Liver (tissue), 9 donors: ENCODE results near the gene RECQL. TPM values are rescaled to one million over a fixed set of nuclear protein-coding genes. Genes with fewer than 3 reads are reported as not detected.

Source experiments
- DNase-seq: peaks from one replicate; pipeline ENCODE4 v3.0.0-alpha.2; 2017; ENCODE audit warnings: low spot score
- H3K27ac ChIP-seq, 2 donors: one replicate each; pipeline ENCODE4 v1.7.0; 2013; ENCODE audit warnings: inconsistent platforms in 2 of 2, low read length in 2 of 2, control low read depth in 1 of 2, low read depth in 1 of 2, mild to moderate bottlenecking in 1 of 2
- H3K27me3 ChIP-seq, 4 donors: one replicate each; pipeline versions ENCODE4 v1.6.1 to v1.7.0; 2013; ENCODE audit warnings: low read length in 3 of 4, inconsistent platforms in 1 of 4, mild to moderate bottlenecking in 1 of 4, moderate library complexity in 1 of 4; ENCODE audit not compliant: control insufficient read depth in 4 of 4, insufficient read depth in 4 of 4
- H3K36me3 ChIP-seq, 4 donors: one replicate each; pipeline versions ENCODE4 v1.6.1 to v1.7.0; 2013; ENCODE audit warnings: low read length in 3 of 4, mild to moderate bottlenecking in 3 of 4, low read depth in 1 of 4, moderate library complexity in 1 of 4; ENCODE audit not compliant: control insufficient read depth in 4 of 4, insufficient read depth in 3 of 4
- H3K4me1 ChIP-seq, 4 donors: one replicate each; pipeline versions ENCODE4 v1.6.1 to v1.7.0; 2013; ENCODE audit warnings: low read length in 3 of 4, mild to moderate bottlenecking in 3 of 4, moderate library complexity in 1 of 4; ENCODE audit not compliant: control insufficient read depth in 4 of 4, insufficient read depth in 4 of 4
- H3K4me3 ChIP-seq, 3 donors: one replicate each; pipeline versions ENCODE4 v1.6.1 to v1.7.0; 2013; ENCODE audit warnings: low read length in 3 of 3, control low read depth in 1 of 3, low read depth in 1 of 3, mild to moderate bottlenecking in 1 of 3
- H3K9ac ChIP-seq, 2 donors: one replicate each; pipeline ENCODE4 v1.7.0; 2013; ENCODE audit warnings: low read length in 2 of 2, mild to moderate bottlenecking in 2 of 2, moderate library complexity in 2 of 2, control low read depth in 1 of 2, low read depth in 1 of 2
- H3K9me3 ChIP-seq, 4 donors: one replicate each; pipeline versions ENCODE4 v1.6.1 to v1.7.0; 2013; ENCODE audit warnings: low read length in 3 of 4; ENCODE audit not compliant: control insufficient read depth in 4 of 4
- FOXA1 ChIP-seq: IDR thresholded peaks from 2 replicates; pipeline ENCODE4 v1.6.1; 2016; ENCODE audit warnings: antibody characterized with exemption
- FOXA2 ChIP-seq: IDR thresholded peaks from 2 replicates; pipeline ENCODE4 v1.6.1; 2016; ENCODE audit warnings: antibody characterized with exemption
- GABPA ChIP-seq, 2 donors: IDR thresholded peaks in 1 of 2; conservative IDR thresholded peaks in 1 of 2; 2 replicates each; pipeline ENCODE4 v1.6.1; 2016; ENCODE audit warnings: antibody characterized with exemption in 2 of 2, mild to moderate bottlenecking in 1 of 2, moderate library complexity in 1 of 2
- HNF4A ChIP-seq, 2 donors: conservative IDR thresholded peaks; 2 replicates each; pipeline ENCODE4 v1.6.1; 2016; ENCODE audit warnings: antibody characterized with exemption in 2 of 2, mild to moderate bottlenecking in 2 of 2
- HNF4G ChIP-seq: IDR thresholded peaks from 2 replicates; pipeline ENCODE4 v1.6.1; 2016; ENCODE audit warnings: antibody characterized with exemption
- JUND ChIP-seq, 2 donors: IDR thresholded peaks; 2 replicates each; pipeline ENCODE4 v1.6.1; 2016; ENCODE audit warnings: antibody characterized with exemption in 2 of 2
- NR2F2 ChIP-seq: IDR thresholded peaks from 2 replicates; pipeline ENCODE4 v1.6.1; 2016; ENCODE audit warnings: antibody characterized with exemption
- RAD21 ChIP-seq, 2 donors: IDR thresholded peaks; 2 replicates each; pipeline ENCODE4 v1.6.1; 2016; ENCODE audit warnings: antibody characterized with exemption in 2 of 2, mild to moderate bottlenecking in 2 of 2
- RXRA ChIP-seq, 2 donors: IDR thresholded peaks; 2 replicates each; pipeline ENCODE4 v1.6.1; 2017 to 2018; ENCODE audit warnings: antibody characterized with exemption in 2 of 2, mild to moderate bottlenecking in 1 of 2
- SP1 ChIP-seq: IDR thresholded peaks from 2 replicates; pipeline ENCODE4 v1.6.1; 2018; ENCODE audit warnings: antibody characterized with exemption, mild to moderate bottlenecking
- TAF1 ChIP-seq: conservative IDR thresholded peaks from 2 replicates; pipeline ENCODE4 v1.6.1; 2016; ENCODE audit warnings: antibody characterized with exemption, mild to moderate bottlenecking
- YY1 ChIP-seq: IDR thresholded peaks from 2 replicates; pipeline ENCODE4 v1.6.1; 2016; ENCODE audit warnings: antibody characterized with exemption, mild to moderate bottlenecking
- WGBS: extraction: QIAGEN DNeasy Blood & Tissue Kit; methylation state at CpG from one replicate; pipeline ENCODE4 v1.1.7; 2013; 5-methylcytosine and 5-hydroxymethylcytosine counted together
- polyA plus RNA-seq, 2 donors: library from polyadenylated mRNA; stranded (reverse) in 1 of 2; unstranded in 1 of 2; fragments of 200-250 nt in 1 of 2; fragments of >200 nt in 1 of 2; fragmentation: Nextera tagmentation in 1 of 2; extraction: Ambion mirVana in 1 of 2; gene quantifications; one replicate each; pipeline versions ENCODE4 v1.2.1 to v1.2.3, GENCODE V29; 2013 to 2015
- total RNA-seq, 2 donors: library from RNA; depleted of rRNA; stranded (reverse); fragments of >200 nt; gene quantifications; one replicate each; pipeline ENCODE4 v1.2.3, GENCODE V29; 2014
- TF ChIP-seq, protein P1 (sequence below): IDR thresholded peaks from 2 replicates; pipeline ENCODE4 v1.6.1; 2016; ENCODE audit warnings: antibody characterized with exemption, mild to moderate bottlenecking
- TF ChIP-seq, protein P2 (sequence below): IDR thresholded peaks from 2 replicates; pipeline ENCODE4 v1.6.1; 2016; ENCODE audit warnings: antibody characterized with exemption
- TF ChIP-seq, protein P3 (sequence below): fragments of 150-350 bp; IDR thresholded peaks from 2 replicates; pipeline ENCODE4 v1.5.1; 2017; ENCODE audit warnings: improper control_type of control experiment, low read depth, low read length; ENCODE audit not compliant: missing input control
- TF ChIP-seq, protein P4 (sequence below): IDR thresholded peaks from 2 replicates; pipeline ENCODE4 v1.6.1; 2016; ENCODE audit warnings: antibody characterized with exemption
- TF ChIP-seq, protein P5 (sequence below): IDR thresholded peaks from 2 replicates; pipeline ENCODE4 v1.6.1; 2016; ENCODE audit warnings: antibody characterized with exemption
- donor health status: healthy.
- donor health status: healthy.
- donor health status: healthy.
- donor health status: healthy.
- donor health status: healthy.

The RECQL gene
- total and polyA plus RNA-seq, 4 donors: 5.8 to 20.1 (median 12.0) TPM

DNA sequence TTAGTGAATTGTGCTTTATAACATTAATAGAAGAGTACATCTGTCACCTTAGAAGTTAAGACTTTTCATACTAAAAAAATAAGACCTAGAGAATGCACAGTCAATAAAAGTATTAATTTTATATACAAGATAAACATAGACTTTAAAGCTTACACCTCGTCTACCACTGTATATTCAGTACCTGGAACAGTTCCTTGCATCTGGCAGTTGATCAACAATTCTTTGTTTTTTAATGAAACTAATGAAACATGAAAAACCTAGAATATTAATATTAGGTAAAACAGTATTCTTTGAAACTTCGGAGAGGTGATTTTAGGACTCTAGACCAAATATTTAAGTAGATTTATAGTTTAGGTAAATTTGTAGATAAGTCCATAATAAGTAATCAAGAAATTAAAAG, 4.5 kb upstream of the RECQL start (continued):
- TF ChIP-seq, protein P1, sequence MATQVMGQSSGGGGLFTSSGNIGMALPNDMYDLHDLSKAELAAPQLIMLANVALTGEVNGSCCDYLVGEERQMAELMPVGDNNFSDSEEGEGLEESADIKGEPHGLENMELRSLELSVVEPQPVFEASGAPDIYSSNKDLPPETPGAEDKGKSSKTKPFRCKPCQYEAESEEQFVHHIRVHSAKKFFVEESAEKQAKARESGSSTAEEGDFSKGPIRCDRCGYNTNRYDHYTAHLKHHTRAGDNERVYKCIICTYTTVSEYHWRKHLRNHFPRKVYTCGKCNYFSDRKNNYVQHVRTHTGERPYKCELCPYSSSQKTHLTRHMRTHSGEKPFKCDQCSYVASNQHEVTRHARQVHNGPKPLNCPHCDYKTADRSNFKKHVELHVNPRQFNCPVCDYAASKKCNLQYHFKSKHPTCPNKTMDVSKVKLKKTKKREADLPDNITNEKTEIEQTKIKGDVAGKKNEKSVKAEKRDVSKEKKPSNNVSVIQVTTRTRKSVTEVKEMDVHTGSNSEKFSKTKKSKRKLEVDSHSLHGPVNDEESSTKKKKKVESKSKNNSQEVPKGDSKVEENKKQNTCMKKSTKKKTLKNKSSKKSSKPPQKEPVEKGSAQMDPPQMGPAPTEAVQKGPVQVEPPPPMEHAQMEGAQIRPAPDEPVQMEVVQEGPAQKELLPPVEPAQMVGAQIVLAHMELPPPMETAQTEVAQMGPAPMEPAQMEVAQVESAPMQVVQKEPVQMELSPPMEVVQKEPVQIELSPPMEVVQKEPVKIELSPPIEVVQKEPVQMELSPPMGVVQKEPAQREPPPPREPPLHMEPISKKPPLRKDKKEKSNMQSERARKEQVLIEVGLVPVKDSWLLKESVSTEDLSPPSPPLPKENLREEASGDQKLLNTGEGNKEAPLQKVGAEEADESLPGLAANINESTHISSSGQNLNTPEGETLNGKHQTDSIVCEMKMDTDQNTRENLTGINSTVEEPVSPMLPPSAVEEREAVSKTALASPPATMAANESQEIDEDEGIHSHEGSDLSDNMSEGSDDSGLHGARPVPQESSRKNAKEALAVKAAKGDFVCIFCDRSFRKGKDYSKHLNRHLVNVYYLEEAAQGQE: no peak
- TF ChIP-seq FOXA1 (no peak), YY1 (no peak), FOXA2 (no peak), RXRA (IDR thresholded peaks at IDR 0.05) (no peak), TAF1 (no peak), SP1 (no peak), JUND (IDR thresholded peaks at IDR 0.05) (no peak), HNF4A (conservative IDR thresholded peaks at IDR 0.05) (no peak), NR2F2 (no peak), HNF4G (no peak)
- TF ChIP-seq, protein P2, sequence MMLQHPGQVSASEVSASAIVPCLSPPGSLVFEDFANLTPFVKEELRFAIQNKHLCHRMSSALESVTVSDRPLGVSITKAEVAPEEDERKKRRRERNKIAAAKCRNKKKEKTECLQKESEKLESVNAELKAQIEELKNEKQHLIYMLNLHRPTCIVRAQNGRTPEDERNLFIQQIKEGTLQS: no peak

DNA sequence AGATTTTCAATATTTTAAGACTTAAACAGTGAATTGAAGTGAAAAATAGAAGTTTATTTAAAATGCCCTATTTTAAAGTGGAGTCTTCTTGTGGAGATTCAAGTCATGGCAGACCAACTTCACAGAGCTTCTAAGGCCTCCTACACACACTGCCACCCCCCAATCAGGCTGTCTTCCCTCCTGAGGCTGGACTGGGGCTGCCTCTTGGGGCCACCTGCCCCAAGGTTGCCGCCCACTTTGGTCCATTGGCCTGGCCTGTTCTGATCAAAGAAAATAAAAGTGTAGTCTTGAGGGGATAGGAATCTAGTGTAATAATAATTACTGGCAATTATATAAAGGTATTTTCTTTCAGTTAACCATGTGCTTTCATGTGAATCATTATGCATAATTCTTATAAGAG, 1.4 kb upstream of the RECQL start:
- peak overlapping the region in 1 of 3 donors; percentile 90 for H3K4me3 ChIP-seq
- no peak for DNase-seq
- no peak overlapping the region for H3K9ac ChIP-seq
- H3K27ac ChIP-seq: no peak overlapping the region
- no peaks in the 10 kb centered on the region for H3K9me3 ChIP-seq
- H3K27me3 ChIP-seq: no peaks in the 10 kb centered on the region
- H3K4me1 ChIP-seq: peaks cover 4 to 30% (median 20%) of the 10 kb centered on the region in 4 donors
- H3K36me3 ChIP-seq: peaks cover under 1 to 9% (median 5%) of the 10 kb centered on the region in 4 donors
- WGBS: 93% methylated on average over 1 of the region's 1 CpG
- TF ChIP-seq GABPA (IDR thresholded peaks at IDR 0.05 in 1 of 2, conservative IDR thresholded peaks at IDR 0.05 in 1 of 2): no peak
- no peak for TF ChIP-seq HNF4G
- TF ChIP-seq RXRA (IDR thresholded peaks at IDR 0.05): no peak
- TF ChIP-seq, protein P2: no peak
- TF ChIP-seq, protein P3, sequence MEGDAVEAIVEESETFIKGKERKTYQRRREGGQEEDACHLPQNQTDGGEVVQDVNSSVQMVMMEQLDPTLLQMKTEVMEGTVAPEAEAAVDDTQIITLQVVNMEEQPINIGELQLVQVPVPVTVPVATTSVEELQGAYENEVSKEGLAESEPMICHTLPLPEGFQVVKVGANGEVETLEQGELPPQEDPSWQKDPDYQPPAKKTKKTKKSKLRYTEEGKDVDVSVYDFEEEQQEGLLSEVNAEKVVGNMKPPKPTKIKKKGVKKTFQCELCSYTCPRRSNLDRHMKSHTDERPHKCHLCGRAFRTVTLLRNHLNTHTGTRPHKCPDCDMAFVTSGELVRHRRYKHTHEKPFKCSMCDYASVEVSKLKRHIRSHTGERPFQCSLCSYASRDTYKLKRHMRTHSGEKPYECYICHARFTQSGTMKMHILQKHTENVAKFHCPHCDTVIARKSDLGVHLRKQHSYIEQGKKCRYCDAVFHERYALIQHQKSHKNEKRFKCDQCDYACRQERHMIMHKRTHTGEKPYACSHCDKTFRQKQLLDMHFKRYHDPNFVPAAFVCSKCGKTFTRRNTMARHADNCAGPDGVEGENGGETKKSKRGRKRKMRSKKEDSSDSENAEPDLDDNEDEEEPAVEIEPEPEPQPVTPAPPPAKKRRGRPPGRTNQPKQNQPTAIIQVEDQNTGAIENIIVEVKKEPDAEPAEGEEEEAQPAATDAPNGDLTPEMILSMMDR: no peak
- TF ChIP-seq FOXA1: no peak
- TF ChIP-seq JUND (IDR thresholded peaks at IDR 0.05): no peak
- no peak for TF ChIP-seq SP1
- TF ChIP-seq, protein P4, sequence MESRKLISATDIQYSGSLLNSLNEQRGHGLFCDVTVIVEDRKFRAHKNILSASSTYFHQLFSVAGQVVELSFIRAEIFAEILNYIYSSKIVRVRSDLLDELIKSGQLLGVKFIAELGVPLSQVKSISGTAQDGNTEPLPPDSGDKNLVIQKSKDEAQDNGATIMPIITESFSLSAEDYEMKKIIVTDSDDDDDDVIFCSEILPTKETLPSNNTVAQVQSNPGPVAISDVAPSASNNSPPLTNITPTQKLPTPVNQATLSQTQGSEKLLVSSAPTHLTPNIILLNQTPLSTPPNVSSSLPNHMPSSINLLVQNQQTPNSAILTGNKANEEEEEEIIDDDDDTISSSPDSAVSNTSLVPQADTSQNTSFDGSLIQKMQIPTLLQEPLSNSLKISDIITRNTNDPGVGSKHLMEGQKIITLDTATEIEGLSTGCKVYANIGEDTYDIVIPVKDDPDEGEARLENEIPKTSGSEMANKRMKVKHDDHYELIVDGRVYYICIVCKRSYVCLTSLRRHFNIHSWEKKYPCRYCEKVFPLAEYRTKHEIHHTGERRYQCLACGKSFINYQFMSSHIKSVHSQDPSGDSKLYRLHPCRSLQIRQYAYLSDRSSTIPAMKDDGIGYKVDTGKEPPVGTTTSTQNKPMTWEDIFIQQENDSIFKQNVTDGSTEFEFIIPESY: no peak
- TF ChIP-seq, protein P5, sequence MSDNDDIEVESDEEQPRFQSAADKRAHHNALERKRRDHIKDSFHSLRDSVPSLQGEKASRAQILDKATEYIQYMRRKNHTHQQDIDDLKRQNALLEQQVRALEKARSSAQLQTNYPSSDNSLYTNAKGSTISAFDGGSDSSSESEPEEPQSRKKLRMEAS: no peak
- TF ChIP-seq RAD21 (IDR thresholded peaks at IDR 0.05): no peak
